NK-92 treated with Interleukin-12 subunit alpha and Interleukin-12 subunit beta, amount 100 ng/mL, for 24 hours (cell line): ENCODE results near the gene ERBB4.
"Not testable (repeated sequence)": the region's sequence is repeated elsewhere in the genome, so short reads cannot be mapped to it uniquely, and the experiment has no call there.

Experiments used
- DNase-seq: peaks from one replicate; lab custom pipeline; 2025; lab: John Stamatoyannopoulos, UW

Gene ERBB4

DNA sequence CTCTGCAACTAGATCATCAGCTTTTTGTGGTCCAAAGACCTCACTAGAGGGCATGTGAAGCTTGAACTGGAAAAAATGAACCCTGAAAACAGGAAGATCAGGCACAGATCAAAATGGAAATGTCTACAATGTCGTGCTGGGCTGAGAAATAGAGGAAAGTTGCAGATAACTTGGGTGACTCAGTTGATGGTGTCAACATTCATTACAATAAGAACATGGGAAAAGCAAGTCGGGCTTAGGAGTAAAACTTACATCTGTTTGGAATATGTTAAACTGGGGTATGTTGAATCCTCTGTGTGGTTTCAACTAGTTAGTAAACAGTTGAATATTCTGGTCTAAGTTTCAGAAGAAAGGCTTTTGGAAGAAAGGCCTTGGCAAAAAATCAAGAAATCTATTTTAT lies 940.4 kb downstream of the ERBB4 start:
- no peak for DNase-seq

GRCh38 chr2:211592006-211592405 lies 946.6 kb downstream of the ERBB4 start:
- DNase-seq: not testable (repeated sequence)

GRCh38 chr2:211591426-211591825 lies 947.2 kb downstream of the ERBB4 start:
- no peak for DNase-seq

- DNase-seq: no peak
These were observed 970.2 kb downstream of the ERBB4 start for GRCh38 chr2:211568439-211568838.

DNA sequence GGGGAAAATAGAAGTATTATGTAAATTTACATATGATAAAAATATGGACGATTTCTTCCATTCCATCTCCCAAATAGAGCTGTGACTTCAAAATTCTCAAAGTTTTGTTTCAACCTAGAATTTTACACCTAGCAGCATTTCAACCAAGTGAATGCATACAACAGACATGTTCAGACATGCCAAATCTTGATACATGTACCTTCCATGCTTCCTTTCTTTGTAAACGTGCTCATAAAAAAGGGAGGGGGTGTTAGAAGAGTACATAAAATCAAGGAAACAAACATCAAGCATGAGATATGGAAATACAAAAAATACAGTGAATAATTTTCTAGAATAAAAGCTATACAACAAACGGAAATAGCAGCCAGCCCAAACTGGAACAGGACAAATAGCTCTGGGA lies 974.2 kb downstream of the ERBB4 start:
- DNase-seq: no peak

DNA sequence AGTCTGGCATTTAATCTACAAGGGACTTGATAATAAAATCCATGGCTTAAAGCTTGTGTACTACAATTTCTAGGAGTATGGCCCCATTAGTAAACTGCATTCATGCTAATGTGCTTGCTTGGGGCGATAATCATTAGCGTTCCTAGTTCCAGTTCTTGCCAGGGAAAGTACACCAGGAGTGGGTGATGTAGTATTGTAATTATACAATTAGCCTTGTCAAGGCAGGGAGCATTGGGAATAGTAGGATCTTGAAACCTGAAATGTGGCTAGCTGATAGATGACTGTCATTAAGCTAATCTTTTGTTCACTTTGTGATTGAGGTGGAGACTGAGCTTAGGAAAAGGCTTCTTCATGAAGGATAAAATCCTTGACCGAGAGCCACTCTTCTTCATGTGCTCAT lies 993.0 kb downstream of the ERBB4 start:
- DNase-seq: no peak

- no peak for DNase-seq
These were observed 1004.0 kb downstream of the ERBB4 start for GRCh38 chr2:211534632-211535031.

GRCh38 chr2:211524248-211524647 lies 1014.4 kb downstream of the ERBB4 start:
- not testable (repeated sequence) for DNase-seq

DNA sequence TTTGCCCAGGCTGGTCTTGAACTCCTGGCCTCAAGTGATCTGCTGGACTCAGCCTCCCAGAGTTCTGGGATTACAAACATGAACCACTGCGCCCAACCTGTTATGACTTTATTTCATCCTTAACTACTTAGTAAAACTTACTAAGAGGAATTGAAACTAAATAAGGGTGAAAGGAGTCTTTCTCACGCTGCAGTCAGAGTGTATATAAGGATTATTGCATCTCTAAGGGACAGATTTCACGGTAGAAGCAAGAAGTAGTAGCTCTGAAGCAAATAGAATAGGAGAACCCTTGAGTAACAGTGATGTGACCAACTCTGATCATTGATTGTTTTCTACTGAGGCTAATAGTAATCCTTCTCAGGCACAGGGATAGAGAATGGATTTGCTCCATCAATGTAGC lies 1022.1 kb downstream of the ERBB4 start:
- DNase-seq: no peak

DNA sequence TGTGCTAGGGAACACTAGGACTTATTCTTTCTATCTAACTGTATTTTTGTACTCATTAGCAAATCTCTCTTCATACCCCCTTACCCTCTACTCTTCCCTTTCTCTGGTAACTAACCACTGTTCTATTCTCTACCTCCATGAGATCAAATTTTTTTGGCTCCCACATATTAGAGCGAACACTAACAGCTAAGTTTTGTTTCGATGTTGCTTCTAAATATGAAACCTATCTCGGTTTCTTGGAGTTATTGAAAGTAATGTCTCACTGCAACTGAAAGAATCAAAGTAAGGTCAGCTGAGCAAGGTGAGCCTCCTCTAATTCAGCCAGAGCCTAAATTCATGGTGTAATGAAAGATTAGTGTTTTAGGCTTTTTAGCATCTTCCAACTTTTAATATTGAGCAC lies 1024.6 kb downstream of the ERBB4 start:
- DNase-seq: no peak

- no peak for DNase-seq
These were observed 1025.2 kb downstream of the ERBB4 start for GRCh38 chr2:211513446-211513845.

DNA sequence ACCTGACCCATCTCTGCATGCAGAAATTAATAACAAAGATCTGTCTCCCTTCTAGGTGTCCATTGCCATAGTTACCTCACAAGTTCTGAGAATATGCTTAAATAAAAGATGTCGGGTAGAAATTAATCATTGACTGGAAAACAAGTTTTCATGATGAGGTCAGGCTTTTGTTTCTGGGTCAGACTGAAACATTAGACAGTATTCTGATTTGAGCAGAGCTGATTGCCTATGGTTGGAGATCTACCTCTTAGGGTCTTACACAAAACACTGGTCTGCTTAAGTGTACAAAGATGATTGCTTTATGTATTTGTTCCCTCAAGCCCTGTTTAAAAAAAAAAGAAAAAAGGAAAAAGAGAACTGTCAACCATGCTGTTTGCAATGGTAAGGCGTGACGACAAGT lies 1025.8 kb downstream of the ERBB4 start:
- no peak for DNase-seq

- no peak for DNase-seq
These were observed 1034.7 kb downstream of the ERBB4 start for GRCh38 chr2:211503856-211504255.

GRCh38 chr2:211503198-211503597 lies 1035.4 kb downstream of the ERBB4 start:
- no peak for DNase-seq

DNA sequence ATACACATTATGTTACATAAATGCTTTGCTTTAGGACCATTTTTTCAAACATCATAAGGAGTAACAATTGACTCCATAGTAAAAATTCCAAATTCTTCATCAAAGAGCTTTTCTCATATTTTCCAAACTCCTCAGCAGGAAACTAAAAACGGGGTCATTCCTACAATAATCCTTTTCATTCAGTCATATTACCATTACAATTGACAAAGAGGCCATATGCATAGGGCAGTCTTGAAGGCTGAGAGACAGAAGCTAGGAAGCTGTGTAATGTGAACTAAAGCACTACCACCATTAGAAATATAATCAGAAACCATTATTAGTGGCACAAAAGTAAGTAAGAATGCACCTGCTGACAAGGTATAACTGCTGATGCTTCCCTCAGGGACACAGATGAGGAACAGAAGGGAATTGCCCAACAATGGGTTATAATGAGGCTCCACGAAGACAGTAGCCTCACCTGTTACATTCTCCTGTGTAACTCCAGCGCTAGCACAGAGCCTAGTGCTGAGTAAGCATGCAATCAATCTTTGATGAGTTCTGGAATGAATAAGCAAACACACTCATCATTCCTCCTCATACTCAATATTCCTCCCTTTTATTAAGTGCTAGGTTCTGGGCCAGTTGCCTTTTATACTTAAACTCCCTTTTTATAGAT lies 1039.9 kb downstream of the ERBB4 start:
- no peak for DNase-seq

DNA sequence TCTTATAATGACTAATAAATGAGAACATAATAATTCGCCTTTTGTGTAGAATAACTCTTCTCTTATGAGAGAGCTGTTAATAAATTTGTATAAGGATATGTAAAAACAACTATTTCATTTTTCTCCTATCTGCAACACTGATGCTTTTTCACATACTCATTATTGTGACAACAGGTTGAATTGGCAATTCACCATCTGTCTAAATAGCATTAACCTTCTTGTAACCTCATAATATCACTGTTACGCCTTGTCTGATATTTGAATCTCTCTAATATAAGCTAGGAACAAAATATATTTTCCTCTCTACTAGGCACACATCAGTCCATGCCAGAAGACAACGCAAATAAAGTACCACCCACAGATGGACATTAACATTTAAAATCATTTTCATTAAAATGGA lies 1043.3 kb downstream of the ERBB4 start:
- DNase-seq: no peak

GRCh38 chr2:211494536-211494935 lies 1044.1 kb downstream of the ERBB4 start:
- DNase-seq: no peak

DNA sequence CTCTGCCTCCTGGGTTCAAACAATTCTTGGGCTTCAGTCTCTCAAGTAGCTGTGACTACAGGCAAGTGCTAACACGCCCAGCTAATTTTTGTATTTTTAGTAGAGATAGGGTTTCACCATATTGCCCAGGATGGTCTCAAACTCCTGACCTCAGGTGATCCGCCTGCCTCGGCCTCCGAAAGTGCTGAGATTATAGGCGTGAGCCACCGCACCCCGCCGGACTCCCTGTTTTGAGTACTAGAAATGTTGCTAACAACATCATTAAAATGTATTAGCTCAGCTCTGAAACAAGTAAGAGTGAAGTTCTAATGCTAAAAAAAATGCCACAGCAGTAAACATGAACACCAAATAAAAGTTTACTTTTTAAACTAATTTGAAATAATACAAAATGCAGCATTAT lies 1044.5 kb downstream of the ERBB4 start:
- DNase-seq: no peak

GRCh38 chr2:211487733-211488132 lies 1050.9 kb downstream of the ERBB4 start:
- DNase-seq: no peak

GRCh38 chr2:211479536-211480150 lies 1059.0 kb downstream of the ERBB4 start:
- DNase-seq: no peak

GRCh38 chr2:211477537-211478275 lies 1060.9 kb downstream of the ERBB4 start:
- no peak for DNase-seq

- DNase-seq: no peak
These were observed 1065.5 kb downstream of the ERBB4 start for GRCh38 chr2:211473116-211473515.

DNA sequence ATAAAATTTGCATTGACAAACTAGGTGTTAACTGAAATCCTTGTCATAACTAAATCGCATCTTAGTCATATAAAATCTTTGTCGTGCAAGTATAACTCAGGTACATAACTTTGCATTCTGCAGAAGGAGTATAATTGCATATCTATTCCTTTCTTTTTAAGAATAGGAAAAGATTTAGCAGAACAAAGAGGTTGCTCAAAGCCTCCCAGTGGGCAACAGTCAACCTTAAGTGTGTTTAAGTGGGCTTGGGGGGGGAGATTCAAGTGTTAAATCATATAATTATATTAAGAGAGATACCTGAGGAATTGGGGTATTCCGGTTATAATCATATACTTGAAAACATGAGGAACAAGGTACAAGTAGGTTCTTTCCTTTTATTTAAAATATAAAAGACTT lies 1068.9 kb downstream of the ERBB4 start:
- no peak for DNase-seq
